HepG2 (cell line): ENCODE results near the gene PPCDC. TPM values are rescaled to one million over a fixed set of nuclear protein-coding genes. Genes with fewer than 3 reads are reported as not detected.

Source experiments
- ARNT ChIP-seq: fragments of 450-650 bp; IDR thresholded peaks from 2 replicates; pipeline ENCODE4 v1.6.1; 2017
- ESRRA ChIP-seq: sonication (generic); formaldehyde crosslinking; IDR thresholded peaks from 2 replicates; pipeline ENCODE4 v1.5.1; 2020; ENCODE audit warnings: mild to moderate bottlenecking, low read depth, missing genetic modification reagents
- KDM2A ChIP-seq: sonication (generic); formaldehyde crosslinking; IDR thresholded peaks from 2 replicates; pipeline ENCODE4 v1.4.0; 2020; ENCODE audit warnings: low read depth, missing genetic modification reagents, borderline replicate concordance
- MTF2 ChIP-seq: sonication (generic); formaldehyde crosslinking; IDR thresholded peaks from 2 replicates; pipeline ENCODE4 v1.5.0; 2020; ENCODE audit warnings: missing genetic modification reagents, borderline replicate concordance
- MYPOP ChIP-seq: sonication (generic); formaldehyde crosslinking; IDR thresholded peaks from 2 replicates; pipeline ENCODE4 v1.8.1; 2023; ENCODE audit warnings: mild to moderate bottlenecking, moderate library complexity, missing genetic modification reagents
- PCBP1 ChIP-seq: fragments of 200-400 bp; formaldehyde crosslinking; IDR thresholded peaks from 2 replicates; pipeline ENCODE4 v1.6.1; 2017; ENCODE audit warnings: mild to moderate bottlenecking, low read depth, low read length, borderline replicate concordance
- SIN3A ChIP-seq: IDR thresholded peaks from 2 replicates; pipeline ENCODE4 v1.6.1; 2011; ENCODE audit warnings: low read depth, mild to moderate bottlenecking, control low read depth, low read length, borderline replicate concordance
- TBL1XR1 ChIP-seq: fragments of 150-350 bp; IDR thresholded peaks from 2 replicates; pipeline ENCODE4 v1.6.1; 2014; ENCODE audit warnings: borderline replicate concordance, low read length; ENCODE audit not compliant: partially characterized antibody
- ZBTB43 ChIP-seq: sonication (generic); formaldehyde crosslinking; conservative IDR thresholded peaks from 2 replicates; pipeline ENCODE4 v1.4.0; 2020; ENCODE audit warnings: missing genetic modification reagents
- ZBTB49 ChIP-seq: sonication (generic); formaldehyde crosslinking; IDR thresholded peaks from 2 replicates; pipeline ENCODE4 v1.4.0; 2020; ENCODE audit warnings: missing genetic modification reagents, borderline replicate concordance
- ZNF350 ChIP-seq: sonication (generic); formaldehyde crosslinking; IDR thresholded peaks from 2 replicates; pipeline ENCODE4 v1.4.0; 2020; ENCODE audit warnings: mild to moderate bottlenecking, low read depth, missing genetic modification reagents, borderline replicate concordance
- ZNF441 ChIP-seq: sonication (generic); formaldehyde crosslinking; IDR thresholded peaks from 2 replicates; pipeline ENCODE4 v1.7.0; 2021; ENCODE audit warnings: missing genetic modification reagents, borderline replicate concordance
- ZNF839 ChIP-seq: sonication (generic); formaldehyde crosslinking; IDR thresholded peaks from 2 replicates; pipeline ENCODE4 v1.4.0; 2020; ENCODE audit warnings: missing genetic modification reagents, mild to moderate bottlenecking, borderline replicate concordance
- polyA plus RNA-seq, 8 experiments: library from polyadenylated mRNA; depleted of rRNA in 3 of 8; stranded (reverse) in 7 of 8; unstranded in 1 of 8; fragments of >200 nt; fragmentation: Illumina TruSeq in 4 of 8; extraction: Trizol in 4 of 8; gene quantifications; 2 replicates each; pipeline versions ENCODE4 v1.2.1 to v1.2.3, GENCODE V29; 2011 to 2016; ENCODE audit warnings: low read depth in 4 of 8, missing spikeins in 1 of 8, mixed read lengths in 1 of 8; ENCODE audit not compliant: insufficient read depth in 1 of 8
- total RNA-seq, 5 experiments: library from RNA; depleted of rRNA; stranded (reverse); fragments of >200 nt; fragmentation: Illumina TruSeq; extraction: Trizol; gene quantifications; 2 replicates each; pipeline ENCODE4 v1.2.3, GENCODE V29; 2016; ENCODE audit warnings: low read depth in 1 of 5
- TF ChIP-seq, protein P1 (sequence below): sonication (generic); formaldehyde crosslinking; IDR thresholded peaks from 2 replicates; pipeline ENCODE4 v1.4.0; 2020; ENCODE audit warnings: mild to moderate bottlenecking, missing genetic modification reagents
- TF ChIP-seq, protein P2 (sequence below): sonication (generic); formaldehyde crosslinking; IDR thresholded peaks from 2 replicates; pipeline ENCODE4 v1.4.0; 2020; ENCODE audit warnings: mild to moderate bottlenecking, missing genetic modification reagents, borderline replicate concordance
- TF ChIP-seq, protein P3 (sequence below): sonication (generic); formaldehyde crosslinking; IDR thresholded peaks from 2 replicates; pipeline ENCODE4 v1.4.0; 2020; ENCODE audit warnings: missing genetic modification reagents

The PPCDC gene
- total and polyA plus RNA-seq, 2 of the 13 experiments (the other 11 are each of a cell fraction or from before 2014, with no cell fraction given): 12.3 to 12.8 TPM

DNA sequence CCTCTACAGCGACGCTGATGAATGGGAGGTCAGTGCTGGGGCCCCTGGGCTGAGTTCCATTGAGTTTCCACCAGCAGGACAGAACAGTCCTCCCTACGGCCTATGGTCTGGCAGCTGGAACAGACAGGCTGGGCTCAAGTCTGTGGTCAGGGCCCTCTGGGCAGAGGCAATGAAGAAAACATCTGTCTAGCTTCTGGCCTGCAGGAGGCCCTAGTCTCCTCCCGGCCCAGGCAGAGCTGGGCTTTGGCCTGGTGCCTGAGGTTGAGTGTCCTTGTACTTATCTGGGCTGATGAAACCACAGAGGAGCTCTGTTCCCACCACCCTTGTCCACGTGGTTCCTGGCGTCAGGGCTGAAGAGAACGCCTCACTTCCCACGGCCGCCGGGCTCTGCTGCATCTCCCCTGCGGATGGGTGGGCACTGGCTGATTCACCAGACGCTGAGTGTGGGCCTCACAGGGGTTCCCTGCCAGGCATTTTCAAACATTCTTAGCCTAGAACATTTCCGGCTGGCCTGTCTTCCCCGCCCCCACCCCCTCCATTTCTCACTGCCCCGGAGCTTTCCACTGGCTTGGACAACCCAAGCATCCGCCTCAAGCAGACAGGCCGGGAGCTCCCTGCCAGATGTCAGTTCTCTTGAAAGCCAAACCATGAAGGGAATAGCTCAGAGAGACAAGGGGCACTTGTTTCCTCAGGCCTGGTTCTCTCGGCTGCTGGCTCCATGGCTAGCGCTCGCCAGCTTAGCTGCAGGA, 20.3 kb downstream of the PPCDC start (continued):
- TF ChIP-seq ZNF839 (CRISPR knock-in tag) (no peak), ZBTB49 (CRISPR knock-in tag) (no peak), ZBTB43 (CRISPR knock-in tag) (peak; percentile 83), ZNF350 (CRISPR knock-in tag) (no peak), TBL1XR1 (no peak), ARNT (no peak), SIN3A (no peak), MYPOP (CRISPR knock-in tag) (peak; percentile 11; the same call in 1 of the 2 replicates), MTF2 (CRISPR knock-in tag) (no peak), ZNF441 (CRISPR knock-in tag) (no peak), PCBP1 (no peak), KDM2A (CRISPR knock-in tag) (no peak), ESRRA (no peak)
- TF ChIP-seq, protein P1, sequence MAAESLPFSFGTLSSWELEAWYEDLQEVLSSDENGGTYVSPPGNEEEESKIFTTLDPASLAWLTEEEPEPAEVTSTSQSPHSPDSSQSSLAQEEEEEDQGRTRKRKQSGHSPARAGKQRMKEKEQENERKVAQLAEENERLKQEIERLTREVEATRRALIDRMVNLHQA (CRISPR knock-in tag): no peak
- TF ChIP-seq, protein P2, sequence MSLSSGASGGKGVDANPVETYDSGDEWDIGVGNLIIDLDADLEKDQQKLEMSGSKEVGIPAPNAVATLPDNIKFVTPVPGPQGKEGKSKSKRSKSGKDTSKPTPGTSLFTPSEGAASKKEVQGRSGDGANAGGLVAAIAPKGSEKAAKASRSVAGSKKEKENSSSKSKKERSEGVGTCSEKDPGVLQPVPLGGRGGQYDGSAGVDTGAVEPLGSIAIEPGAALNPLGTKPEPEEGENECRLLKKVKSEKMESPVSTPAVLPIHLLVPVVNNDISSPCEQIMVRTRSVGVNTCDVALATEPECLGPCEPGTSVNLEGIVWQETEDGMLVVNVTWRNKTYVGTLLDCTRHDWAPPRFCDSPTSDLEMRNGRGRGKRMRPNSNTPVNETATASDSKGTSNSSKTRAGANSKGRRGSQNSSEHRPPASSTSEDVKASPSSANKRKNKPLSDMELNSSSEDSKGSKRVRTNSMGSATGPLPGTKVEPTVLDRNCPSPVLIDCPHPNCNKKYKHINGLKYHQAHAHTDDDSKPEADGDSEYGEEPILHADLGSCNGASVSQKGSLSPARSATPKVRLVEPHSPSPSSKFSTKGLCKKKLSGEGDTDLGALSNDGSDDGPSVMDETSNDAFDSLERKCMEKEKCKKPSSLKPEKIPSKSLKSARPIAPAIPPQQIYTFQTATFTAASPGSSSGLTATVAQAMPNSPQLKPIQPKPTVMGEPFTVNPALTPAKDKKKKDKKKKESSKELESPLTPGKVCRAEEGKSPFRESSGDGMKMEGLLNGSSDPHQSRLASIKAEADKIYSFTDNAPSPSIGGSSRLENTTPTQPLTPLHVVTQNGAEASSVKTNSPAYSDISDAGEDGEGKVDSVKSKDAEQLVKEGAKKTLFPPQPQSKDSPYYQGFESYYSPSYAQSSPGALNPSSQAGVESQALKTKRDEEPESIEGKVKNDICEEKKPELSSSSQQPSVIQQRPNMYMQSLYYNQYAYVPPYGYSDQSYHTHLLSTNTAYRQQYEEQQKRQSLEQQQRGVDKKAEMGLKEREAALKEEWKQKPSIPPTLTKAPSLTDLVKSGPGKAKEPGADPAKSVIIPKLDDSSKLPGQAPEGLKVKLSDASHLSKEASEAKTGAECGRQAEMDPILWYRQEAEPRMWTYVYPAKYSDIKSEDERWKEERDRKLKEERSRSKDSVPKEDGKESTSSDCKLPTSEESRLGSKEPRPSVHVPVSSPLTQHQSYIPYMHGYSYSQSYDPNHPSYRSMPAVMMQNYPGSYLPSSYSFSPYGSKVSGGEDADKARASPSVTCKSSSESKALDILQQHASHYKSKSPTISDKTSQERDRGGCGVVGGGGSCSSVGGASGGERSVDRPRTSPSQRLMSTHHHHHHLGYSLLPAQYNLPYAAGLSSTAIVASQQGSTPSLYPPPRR: 0 out of 2 replicates have a peak, but pooled peaks have one; percentile 54
- TF ChIP-seq, protein P3, sequence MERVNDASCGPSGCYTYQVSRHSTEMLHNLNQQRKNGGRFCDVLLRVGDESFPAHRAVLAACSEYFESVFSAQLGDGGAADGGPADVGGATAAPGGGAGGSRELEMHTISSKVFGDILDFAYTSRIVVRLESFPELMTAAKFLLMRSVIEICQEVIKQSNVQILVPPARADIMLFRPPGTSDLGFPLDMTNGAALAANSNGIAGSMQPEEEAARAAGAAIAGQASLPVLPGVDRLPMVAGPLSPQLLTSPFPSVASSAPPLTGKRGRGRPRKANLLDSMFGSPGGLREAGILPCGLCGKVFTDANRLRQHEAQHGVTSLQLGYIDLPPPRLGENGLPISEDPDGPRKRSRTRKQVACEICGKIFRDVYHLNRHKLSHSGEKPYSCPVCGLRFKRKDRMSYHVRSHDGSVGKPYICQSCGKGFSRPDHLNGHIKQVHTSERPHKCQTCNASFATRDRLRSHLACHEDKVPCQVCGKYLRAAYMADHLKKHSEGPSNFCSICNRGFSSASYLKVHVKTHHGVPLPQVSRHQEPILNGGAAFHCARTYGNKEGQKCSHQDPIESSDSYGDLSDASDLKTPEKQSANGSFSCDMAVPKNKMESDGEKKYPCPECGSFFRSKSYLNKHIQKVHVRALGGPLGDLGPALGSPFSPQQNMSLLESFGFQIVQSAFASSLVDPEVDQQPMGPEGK (CRISPR knock-in tag): peak; percentile 54
